CD4-positive, alpha-beta T cell treated with Interleukin-17A for 4 hours (primary cell): ENCODE measurements around the gene TRIM24.

ENCODE experiments used
- DNase-seq: peaks from one replicate; pipeline ENCODE4 v3.0.0-alpha.2; 2020; ENCODE audit warnings: mixed read lengths

Gene TRIM24

DNA sequence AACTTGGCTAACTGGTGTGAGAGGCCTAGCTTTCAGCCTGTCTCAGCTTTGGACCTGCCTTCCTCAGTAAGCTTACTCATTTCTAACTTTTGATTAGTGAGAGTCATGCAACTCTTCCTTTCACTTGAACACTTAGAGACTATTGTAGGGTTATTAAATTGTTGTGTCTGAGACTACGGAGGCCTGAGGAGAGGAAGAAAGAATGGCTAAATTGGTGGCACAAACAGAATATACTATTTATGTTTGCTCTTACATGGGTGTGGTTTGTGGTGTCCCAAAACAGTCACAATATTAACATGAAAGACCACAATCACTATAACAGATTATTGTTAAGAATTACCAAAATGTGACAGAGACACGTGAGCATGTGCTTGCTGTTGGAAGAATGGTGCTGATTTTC lies 82.1 kb downstream of the TRIM24 start:
- no peak for DNase-seq

DNA sequence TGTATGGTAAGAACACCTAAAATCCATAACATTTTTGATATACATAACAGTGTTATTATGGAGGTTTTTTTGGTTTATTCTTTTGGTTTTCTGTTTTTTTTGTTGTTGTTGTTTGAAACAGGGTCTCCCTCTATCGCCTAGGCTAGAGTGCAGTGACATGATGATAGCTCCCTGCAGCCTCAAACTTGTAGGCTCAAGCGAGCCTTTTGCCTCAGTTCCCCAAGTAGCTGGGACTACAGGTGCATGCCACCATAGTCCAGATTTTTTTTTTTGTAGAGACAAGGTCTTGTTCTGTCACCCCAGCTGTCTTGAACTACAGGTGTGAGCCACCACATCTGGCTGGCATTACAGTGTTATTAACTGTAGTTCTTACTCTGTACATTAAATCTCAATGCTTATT lies 83.7 kb downstream of the TRIM24 start:
- DNase-seq = no peak

DNA sequence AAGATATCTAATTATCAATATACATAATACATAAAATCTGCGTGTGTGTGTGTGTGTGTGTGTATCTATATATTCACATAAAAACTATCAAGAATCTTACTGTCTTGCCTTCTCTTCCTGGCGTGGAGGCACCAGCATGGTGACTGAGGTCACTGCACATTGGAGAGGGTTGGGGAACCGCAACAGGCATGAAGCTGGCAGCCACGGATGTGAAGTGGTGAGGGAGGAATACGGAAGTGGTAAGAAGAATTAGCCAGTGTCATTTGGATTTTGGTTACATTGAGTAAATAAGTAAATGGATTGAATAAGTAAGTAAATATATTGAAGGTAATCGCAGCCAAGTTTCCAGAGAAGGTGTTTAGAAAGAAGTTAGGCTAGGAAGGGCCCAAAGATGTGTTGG lies 85.1 kb downstream of the TRIM24 start:
- DNase-seq = no peak

DNA sequence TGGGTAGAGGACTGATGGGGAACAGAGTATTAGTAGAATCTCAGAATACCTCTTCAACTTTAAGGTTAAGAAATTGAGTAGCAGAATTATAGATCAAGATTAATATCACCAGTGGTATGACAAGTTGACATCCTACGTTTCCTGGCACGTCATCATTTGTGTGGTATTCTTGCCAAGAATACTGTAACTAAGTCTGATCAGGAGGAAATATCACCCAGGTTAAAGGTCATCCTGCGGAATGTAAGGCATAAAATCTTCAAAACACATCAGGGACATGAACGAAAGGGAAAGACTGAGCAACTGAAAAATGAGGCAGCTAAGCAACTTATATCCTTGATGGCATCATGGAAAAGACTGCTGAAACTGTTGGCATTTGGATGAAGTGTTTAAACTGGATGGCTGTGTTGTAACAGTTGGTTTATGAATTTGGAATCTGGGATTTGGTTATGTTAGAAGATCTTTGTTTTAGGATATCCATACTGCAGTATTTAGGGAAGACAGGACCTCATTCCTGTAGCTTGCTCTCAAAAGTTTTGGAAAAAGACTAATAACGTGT lies 86.1 kb downstream of the TRIM24 start:
- DNase-seq = no peak

DNA sequence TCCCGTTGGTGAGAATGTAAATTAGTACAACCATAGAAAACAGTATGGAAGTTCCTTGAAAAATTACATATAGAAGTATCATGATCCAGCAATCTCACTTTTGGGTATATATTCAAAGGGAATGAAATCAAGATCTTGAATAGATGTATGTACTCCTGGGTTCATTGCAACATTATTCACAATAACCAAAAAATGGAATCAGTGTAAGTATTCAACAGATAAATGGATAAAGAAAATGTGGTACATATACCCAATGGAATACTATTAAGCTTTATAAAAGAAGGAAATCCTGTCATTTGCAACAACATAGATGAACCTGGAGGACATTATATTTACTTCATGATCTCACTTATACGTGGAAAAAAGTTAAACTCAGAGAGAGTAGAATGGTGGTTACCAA lies 86.8 kb downstream of the TRIM24 start:
- no peak for DNase-seq

DNA sequence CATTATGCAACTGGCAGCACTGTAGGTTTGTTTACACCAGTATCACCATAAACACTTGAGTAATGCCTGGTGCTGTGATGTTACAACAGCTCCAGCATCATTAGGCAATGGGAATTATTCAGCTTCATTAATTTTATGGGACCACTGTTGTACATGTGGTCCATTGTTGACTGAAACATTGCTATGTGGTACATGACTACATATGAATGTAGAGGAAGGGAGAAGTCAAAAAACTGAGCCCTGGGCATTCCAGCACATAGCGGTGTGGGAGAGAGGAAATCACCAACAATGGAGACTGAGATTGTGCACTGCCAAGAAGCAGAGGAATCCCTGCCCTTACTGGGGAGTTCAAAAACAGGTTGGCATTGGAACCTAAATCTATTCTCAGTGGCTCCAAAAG lies 89.0 kb downstream of the TRIM24 start:
- DNase-seq = no peak

DNA sequence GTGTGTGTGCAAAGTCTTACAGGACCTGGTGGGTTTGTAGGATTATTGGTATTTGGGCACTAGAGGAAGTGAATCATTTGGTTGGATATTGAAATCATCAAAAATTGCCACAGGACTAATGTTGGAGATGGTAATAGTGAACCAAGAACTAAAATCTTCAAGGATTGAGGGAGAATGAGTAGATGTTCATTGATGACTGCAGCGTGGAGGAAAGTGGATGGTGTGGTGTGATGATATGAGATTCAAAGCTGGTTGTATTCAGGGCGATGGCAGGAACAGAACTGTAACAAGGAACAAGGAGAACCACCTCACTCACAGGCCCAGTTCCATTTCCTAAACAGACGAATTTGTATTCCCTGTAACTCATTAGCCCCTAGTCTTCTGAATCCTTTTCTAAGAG lies 90.3 kb downstream of the TRIM24 start:
- no peak for DNase-seq

DNA sequence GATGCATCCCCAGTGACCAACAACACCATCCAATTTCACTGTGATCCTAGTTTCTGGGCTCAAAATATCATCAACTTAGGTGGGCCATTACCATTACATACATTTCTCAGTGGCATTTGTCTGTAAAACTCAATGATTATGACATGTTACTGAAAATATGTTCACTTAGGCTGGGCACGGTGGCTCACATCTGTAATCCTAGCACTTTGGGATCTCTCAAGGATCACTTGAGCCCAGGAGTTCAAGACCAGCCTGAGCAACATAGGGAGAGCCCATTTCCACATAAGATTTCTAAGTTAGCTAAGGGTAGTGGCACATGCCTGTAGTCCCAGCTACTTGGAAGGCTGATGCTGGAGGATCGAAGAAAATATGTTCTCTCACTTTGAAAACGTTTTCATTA lies 91.0 kb downstream of the TRIM24 start:
- DNase-seq = no peak

DNA sequence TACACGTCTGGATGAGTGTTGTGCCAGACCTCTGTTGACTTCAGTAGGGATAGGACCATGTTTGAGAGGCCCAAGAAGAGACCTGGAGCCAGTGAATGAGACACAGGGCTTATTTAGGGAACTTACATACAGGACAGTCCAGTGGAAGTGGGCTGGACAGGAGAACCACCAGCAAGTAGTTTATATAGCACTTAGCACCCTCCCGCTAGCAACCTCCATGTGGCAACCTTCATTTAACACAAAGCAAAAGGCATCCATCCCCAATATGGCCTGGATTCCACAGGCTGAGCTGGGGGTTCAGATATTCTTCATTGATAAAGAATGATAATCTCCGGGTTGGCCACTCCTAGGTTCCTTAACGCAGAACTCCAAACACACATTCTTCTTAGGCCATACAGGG lies 93.7 kb downstream of the TRIM24 start:
- DNase-seq = no peak

DNA sequence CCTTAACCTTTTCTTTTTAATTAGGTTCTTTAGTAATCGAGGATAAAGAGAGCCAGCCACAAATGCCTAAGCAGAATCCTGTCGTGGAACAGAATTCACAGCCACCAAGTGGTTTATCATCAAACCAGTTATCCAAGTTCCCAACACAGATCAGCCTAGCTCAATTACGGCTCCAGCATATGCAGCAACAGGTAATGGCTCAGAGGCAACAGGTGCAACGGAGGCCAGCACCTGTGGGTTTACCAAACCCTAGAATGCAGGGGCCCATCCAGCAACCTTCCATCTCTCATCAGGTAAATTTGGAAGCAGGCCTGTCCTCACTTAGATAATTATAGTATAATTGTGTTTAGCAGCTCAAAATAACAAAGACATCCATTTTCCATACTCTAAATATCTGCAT lies 94.6 kb downstream of the TRIM24 start:
- DNase-seq = no peak

DNA sequence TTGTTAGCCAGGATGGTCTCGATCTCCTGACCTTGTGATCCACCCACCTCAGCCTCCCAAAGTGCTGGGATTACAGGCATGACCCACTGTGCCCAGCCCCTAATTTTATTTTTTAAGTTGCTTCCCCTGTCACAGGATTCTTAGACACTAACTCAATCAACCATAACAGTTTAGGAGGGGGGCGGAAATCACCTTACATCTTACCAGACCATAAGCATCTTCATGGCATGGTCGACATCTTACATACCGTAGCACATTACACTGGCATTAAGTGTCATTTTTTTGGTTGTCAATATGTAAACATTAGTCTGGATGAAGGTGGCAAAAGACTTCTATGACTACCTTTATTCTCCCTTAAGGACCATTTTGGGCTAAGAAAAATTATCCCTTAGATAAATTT lies 95.6 kb downstream of the TRIM24 start:
- DNase-seq = no peak

DNA sequence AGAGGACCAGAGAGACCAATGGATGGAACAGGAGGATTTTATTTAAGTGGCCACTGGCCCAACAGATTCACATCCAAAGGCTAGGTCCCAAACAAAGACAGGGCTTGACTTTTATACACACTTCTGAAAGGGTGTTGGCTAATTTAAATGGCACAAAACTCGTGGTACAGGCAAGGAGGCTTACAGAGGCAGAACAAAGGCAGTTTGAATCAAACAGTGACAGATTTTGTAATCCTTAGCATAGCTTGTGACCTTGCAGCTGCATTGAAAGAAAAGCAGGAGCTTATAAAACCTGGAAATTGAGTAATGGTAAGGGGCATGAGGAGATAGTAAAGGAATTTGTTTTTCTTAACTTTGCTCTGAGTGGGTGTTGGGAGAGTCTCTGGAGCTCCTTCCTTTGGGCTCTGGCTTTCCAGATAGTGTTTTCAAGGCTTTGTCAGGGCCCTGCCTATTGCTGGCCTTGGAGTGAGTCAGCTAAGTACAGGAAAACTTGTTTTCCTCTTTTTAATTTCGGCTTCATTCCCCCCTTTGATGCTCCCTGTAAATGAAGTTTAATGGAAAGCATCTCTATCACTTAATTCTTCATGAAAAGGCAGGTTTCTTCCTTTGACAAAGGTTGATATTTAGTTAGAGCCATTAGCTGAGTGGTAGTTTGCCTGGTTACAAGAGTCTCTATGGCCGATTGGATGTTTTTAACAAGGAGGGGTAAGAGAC lies 96.9 kb downstream of the TRIM24 start:
- no peak for DNase-seq

DNA sequence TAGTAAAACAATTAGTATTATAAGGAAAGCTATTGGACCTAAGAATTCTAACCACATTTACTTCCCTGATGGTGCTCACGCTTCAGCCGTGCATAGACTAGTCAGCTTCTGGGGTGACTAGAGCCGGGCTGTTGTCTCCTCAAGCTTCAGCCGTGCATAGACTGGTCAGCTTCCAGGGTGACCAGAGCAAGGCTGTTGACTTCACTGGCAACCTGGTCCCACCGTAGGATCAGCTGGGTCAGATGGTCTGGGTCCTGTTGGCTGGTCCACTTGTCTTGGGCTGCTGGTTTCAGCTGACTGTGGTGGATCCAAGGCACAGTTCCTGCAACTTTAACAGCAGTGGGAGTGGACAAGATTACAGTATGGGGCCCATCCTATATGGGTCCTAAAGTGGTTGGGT lies 99.4 kb downstream of the TRIM24 start:
- DNase-seq = no peak

DNA sequence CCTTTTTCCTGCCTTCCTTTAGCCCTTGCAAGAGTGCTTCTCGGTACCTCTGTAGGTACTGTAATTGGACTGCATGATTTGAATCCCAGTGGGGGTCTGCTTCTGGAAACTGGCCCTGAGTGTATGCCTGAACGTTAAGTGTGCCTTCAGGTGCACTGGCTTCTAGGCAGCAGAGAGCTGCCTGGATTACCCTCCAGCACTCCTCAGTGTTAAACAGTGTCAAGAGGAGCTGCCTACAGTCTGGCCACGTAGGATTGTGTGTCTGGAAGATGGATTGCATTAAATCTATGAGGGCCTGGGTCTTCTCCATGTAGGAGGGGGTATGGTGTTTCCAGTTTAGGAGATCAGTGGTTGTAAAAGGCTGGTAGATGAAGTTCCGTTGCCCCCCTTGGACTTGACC lies 103.7 kb downstream of the TRIM24 start:
- DNase-seq = no peak

DNA sequence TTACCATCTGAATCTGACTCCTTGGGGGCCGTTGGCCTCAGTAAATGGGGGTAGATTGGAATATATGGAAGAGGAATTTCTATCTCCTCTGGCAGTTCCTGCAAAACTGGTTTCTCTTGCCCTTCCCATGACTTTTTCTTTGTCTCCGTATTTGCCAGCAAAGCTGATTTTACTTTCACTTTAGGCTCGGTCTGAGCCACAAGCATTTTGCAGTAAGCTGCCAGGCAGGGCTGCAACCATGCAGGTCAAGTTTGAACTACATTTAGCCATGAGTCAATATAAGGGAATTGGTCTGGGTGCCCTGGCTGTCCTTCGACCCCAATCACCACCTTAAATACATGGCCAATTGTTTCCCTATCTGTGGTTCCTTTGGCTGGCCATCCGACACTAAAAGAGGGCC lies 104.3 kb downstream of the TRIM24 start:
- no peak for DNase-seq

DNA sequence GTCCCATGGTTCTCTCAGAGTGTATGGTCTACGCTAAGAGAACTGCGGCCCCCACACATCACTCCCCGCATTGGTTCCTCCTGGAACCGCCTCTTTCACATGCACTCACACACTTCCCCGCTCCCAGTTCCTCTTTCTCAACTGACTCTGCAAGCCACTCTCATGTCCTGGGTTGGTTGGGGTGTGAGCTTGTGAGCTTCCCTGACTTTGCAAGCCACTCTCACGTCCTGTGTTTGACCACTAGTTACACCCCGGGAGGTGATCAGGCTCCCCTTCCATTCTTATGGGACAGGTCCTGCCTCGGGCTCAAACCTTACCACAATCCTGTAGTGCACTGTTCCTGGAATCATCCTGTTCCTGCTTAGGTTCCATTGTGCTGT lies 105.0 kb downstream of the TRIM24 start:
- no peak for DNase-seq

DNA sequence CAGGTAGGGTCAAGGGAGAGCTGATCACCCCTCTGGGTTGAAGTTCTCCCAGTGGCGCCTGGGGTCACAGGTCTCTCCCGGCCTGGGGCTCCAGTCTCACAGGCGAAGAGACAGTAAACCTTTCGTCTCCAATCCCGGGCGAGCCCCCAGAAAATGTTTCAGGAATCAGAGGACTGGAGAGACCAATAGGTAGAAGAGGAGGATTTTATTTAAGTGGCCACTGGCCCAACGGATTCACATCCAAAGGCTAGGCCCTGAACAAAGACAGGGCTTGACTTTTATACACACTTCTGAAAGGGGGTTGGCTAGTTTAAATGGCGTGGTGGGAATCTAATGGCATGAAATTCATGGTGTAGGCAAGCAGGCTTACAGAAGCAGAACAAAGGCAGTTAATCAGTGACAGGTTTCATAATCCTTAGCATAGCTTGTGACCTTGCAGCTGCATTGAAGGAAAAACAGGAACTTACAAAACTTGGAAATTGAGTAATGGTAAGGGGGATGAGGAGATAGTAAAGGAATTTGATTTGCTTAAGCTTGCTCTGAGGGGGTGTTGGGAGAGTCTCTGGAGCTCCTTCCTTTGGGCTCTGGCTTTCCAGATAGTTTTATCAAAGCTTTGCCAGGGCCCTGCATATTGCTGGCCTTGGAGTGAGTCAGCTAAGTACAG lies 105.5 kb downstream of the TRIM24 start:
- DNase-seq = no peak

DNA sequence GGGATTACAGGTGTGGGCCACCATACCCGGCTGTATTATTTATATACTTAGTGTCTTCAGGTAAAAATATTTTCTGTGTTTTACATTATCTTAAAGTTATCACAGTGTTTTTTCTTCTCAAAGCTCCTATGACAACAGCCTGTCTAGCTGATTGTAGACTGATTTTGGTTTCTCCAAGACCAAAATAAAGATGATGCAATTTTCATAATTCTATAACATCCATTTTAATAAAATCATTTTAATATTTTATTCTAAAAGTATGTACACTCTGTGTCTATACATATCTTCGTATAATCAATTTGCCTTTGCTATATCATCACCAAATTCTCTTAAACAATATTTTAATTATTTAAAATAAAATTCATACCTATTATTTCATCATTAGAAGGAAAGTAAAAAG lies 108.6 kb downstream of the TRIM24 start:
- no peak for DNase-seq

DNA sequence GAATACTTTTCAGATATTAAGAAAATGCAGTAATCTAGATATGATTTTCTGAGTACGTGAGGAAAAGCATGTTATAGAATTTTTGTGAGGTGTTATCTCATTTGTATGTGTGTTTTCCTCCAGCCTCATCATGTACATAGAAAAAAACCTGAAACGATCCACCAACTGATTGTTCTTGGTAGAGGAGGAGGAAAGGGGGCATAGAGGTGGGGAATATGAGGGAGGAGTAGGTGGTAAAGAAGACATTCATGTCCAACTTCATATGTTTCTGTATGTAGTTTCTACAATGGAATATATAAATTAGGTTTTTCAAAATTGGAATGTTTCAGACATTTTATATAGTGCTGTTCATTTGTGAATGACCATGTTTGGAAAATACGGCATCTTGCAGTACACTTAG lies 109.4 kb downstream of the TRIM24 start:
- no peak for DNase-seq

DNA sequence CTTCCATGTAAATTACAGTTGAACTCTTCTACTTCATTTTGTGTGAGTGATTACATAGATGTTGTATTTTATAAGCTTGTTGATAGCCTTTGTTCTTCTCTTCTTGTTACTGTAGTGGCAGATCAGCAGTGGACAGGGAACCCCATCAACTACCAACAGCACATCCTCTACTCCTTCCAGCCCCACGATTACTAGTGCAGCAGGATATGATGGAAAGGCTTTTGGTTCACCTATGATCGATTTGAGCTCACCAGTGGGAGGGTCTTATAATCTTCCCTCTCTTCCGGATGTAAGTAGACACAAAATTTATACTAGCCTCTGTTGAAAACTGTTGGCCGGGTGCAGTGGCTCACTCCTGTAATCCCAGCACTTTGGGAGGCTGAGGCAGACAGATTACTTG lies 110.7 kb downstream of the TRIM24 start:
- DNase-seq = no peak

DNA sequence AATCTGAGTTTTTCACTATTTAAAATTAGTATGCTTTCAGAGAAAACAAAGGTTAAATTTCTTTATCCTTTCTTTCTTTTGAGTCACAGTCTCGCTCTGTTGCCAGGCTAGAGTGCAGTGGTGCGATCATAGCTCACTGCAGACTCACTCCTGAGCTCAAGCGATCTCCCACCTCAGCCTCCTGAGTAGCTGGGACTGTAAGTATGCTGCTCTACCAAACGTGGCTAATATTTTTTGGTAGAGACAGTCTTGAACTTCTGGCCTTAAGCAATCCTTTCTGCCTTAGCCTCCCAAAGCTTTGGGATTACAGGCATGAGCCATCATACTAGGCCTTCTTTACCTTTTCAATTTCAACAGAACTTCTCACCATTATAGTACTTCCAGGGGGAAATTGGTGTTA lies 113.7 kb downstream of the TRIM24 start:
- DNase-seq = no peak

DNA sequence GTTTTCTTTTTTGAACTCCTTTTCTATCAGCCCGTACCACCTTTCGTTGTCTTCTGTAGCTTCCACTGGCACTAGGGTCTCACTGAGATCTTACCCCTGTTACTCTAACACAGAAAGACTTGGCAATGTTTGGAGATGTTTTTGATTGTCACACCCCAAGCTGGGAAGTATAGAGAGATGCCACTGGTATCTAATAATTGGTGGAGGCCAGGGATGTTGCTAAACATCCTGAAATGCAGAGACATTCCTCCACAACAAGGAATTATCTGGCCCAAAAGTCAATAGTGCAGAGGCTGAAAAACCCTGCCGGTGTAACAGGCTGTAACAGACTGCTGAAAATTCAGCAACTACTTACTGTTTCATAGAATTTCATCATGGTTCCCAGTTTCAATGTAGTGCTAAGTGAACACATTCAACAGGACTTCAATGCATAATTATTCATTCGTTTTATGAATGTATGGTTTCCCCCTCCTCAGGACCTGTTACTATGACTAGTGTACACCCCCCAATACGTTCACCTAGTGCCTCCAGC lies 115.9 kb downstream of the TRIM24 start:
- no peak for DNase-seq

DNA sequence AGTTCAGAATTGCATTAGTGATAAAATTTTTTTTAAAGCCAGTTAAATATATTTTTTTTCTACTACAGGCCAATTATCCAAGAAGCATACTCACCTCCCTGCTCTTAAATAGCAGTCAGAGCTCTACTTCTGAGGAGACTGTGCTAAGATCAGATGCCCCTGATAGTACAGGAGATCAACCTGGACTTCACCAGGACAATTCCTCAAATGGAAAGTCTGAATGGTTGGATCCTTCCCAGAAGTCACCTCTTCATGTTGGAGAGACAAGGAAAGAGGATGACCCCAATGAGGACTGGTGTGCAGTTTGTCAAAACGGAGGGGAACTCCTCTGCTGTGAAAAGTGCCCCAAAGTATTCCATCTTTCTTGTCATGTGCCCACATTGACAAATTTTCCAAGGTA lies 119.1 kb downstream of the TRIM24 start:
- DNase-seq = no peak

DNA sequence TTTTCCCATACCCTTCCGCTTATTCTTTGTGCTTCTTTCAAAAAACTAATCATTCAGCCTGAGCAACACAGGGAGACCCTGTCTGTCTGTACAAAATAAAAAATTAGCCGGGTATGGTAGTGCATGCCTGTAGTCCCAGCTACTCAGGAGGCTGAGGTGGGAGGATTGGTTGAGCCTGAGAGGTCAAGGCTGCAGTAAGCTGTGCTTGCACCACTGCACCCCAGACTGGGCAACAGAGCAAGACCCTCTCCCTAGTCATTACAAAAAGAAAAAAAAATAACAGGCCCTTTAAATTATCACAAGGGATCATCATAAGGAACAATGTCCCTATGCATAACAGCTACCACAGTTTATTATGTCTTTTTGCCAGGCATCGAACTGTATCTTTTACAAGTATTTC lies 119.6 kb downstream of the TRIM24 start:
- DNase-seq = no peak

DNA sequence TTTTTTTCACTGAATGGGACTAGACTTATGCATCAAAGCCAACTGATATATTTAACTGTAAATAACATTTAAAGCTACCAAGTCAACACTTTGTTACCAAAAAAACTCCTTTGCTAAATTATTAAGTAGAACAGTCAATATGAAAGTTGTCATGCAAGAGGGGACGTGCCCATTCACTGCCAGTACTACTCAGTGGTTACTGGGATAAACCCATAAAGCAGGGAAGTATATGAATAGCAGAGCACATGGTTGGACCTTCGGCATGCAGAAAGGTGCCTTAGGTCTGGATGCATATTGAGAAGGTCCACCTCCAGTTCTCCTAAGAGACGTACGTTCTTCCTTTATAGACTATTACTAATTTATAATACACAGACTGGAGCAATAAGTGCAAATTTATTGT lies 121.0 kb downstream of the TRIM24 start:
- no peak for DNase-seq
